Embryonic facial prominence (tissue), 1 donor: ENCODE measurements around the gene GSK3A.

ENCODE experiments used
- DNase-seq: peaks from one replicate; pipeline ENCODE4 v3.0.0-alpha.2; 2016; ENCODE audit errors: extremely low spot score

GSK3A gene

DNA sequence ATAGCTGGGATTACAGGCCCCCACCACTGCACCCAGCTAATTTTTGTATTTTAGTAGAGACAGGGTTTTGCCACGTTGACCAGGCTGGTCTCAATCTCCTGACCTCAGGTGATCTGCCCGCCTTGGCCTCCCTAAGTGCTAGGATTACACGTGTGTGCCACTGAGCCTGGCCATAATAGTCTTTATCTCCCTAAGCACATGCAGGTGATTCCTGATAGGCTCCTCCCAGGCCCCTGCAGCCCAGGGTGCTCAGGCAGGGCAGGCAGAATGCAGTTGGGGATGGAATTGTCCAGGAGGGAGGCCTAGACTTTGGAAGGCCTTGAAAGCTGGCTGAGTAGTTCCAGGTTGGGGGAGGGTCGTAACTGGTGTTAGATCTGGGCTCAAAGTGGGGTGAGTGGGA lies 13.8 kb downstream of the GSK3A start:
- DNase-seq = no peak

DNA sequence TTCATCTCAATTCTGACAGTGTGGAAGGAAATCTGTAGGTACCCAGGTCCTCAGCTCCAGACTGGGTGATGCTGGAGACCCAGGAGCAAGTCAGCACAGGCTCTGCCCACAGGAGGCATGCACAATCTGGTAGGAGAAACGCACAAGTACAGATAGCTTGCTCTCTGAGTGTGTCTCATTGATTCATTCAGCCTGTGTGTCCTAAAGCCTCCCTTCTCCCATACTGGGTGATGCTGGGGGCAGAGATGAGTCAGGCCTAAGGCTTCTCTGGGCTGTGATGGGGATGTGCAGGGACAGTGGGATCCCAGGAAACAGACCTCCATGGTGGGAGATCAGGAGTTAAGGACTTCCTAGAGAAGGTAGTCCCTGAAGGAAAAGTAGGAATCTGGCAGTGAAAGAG lies 15.5 kb downstream of the GSK3A start:
- DNase-seq = no peak

DNA sequence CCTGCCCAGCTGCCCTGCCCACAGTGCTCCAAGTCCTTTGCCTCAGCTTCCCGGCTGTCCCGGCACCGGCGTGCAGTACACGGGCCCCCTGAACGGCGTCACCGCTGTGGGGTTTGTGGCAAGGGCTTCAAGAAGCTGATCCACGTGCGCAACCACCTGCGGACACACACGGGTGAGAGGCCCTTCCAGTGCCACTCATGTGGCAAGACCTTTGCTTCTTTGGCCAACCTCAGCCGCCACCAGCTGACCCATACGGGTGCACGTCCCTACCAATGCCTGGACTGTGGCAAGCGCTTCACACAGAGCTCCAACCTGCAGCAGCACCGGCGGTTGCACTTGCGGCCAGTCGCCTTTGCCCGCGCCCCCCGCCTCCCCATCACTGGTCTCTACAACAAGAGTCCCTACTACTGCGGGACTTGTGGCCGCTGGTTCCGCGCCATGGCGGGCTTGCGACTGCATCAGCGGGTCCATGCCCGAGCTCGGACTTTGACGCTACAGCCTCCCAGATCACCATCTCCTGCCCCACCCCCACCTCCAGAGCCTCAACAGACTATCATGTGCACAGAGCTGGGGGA lies 16.6 kb downstream of the GSK3A start:
- no peak for DNase-seq

DNA sequence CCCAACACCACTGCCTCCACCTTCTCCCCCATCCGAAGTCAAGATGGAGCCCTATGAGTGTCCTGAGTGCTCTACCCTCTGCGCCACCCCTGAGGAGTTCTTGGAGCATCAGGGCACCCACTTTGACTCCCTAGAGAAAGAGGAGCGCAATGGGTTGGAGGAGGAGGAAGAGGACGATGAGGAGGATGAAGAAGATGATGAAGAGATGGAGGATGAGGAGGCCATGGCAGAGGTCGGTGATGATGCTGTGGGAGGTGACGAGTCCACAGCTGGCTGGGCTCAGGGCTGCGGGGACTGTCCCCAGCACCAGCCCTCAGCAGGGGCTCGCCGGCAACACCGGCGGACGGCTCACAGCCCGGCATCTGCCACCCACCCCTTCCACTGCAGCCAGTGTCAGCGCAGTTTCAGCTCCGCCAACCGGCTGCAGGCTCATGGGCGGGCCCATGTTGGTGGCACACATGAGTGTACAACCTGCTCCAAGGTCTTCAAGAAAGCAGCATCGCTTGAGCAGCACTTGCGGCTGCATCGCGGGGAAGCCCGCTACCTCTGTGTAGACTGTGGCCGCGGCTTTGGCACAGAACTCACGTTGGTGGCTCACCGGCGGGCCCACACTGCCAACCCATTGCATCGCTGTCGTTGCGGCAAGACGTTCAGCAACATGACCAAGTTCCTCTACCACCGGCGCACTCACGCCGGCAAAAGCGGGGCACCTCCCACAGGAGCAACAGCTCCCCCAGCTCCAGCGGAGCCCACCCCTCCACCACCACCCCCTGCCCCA lies 17.3 kb downstream of the GSK3A start:
- DNase-seq = no peak

DNA sequence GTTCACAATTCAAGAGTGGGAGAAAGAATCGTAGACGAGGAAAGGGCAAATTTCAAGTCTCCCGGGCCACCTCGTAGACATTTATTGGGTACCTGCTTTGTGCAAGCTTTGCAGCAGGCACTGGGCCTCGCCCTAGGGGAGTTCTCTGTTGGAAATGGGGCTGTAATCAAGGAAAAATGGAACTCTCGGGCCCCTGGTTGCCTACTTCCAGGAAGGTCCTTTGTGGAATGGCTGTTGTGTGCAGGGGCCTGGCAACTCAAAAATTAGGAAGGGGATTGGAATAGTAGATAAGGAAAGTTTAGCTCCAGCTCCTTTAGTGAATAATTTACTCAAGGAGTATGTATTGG lies 21.7 kb downstream of the GSK3A start:
- DNase-seq = no peak

DNA sequence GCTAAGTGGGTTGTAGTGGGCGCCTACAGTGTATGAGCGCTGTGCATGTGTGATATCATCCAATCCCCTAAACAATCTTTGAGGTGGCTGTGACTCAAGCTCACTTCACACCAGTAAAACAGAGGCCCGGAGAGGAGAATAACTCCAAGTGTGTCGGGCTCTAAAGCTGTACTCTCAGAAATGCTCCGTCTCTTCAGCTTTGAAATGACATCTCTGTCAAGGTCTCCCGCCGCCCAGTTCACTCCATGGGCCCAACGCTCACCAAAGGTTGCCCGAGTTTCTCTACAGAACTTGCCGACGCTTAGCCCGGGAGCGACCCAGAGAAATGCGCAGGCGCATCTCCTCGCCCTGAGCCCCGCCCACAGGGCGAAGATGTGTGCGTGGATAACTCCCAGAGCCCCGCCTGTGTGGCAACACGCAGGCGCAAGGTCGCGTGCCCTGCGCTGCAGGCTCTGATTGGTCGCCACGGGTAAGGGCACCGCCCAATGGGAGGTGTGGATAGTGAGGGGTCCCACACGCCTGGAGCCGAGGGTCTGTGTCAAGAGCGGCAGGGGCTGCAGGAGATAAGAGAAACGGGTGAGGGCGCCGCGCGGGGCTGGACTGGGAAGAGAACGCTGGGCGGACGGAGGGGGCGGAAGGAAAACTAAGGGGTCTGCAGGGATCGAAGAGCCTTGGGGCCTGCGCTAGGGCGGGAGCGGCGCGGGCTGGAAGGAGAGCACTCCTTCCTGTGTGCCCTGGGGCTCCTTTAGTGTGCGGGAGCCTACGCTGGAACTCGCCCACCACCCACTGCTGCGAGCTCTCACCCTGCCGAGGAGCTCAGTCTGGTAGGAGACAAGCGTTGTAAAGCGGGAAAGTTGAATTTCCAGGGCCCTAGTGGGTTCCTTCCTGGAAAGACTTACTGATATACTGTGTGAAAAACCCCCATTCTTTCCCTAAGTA lies 22.3 kb downstream of the GSK3A start, which contains the start of gene ZNF526:
Gene ZNF526 (plus strand): TSS at position 501 of the 939 bp plus-strand sequence. CDS start 4,092 bp downstream, outside the sequence.
- peak; percentile 95 for DNase-seq

DNA sequence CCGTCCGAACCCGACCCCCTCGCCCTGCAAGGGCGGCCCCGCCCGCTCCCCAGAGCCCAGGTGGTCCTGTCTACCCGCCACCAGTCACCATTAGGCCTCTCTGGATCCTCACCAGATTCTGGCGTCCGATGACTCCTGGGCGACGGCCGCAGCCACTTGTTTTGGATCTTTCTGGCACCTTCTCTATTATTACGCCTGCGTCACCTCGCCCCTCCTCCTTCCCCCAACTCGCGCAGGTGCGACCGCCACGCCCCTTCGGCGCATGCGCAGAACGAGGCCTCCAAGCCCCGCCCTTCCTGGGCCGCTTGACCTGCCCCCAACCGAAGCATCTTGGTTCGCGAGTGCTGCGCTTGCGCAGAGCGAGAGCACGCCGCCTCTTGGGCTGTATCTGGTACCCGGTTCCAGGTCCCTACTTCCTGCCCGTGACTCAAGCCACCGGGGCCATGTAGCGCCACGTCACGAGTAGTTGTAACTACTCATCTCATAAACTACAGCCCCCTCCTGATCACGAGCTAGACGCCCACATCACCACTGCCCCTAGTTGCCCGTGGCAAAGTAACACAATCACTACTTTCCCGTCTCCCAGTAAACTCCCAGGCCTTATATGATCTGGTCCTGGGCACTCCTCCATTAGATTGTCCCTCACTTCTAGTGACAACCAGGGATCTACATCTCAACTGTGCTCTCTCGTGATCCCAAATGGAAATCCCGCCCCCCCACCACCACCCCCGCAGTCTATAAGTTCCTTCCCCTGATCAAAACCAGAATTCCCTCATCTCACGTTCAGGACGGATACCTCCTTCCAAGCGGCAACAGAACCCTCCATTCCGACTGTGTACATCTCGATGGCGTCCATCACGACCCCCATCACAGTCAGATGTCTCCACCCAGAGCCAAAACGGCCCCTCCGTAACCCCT lies 24.6 kb downstream of the GSK3A start, which contains the start of gene DEDD2:
Gene DEDD2 (minus strand): TSS at position 158 of the 918 bp plus-strand sequence. CDS start 670 bp downstream, outside the sequence.
- peak; percentile 85 for DNase-seq

DNA sequence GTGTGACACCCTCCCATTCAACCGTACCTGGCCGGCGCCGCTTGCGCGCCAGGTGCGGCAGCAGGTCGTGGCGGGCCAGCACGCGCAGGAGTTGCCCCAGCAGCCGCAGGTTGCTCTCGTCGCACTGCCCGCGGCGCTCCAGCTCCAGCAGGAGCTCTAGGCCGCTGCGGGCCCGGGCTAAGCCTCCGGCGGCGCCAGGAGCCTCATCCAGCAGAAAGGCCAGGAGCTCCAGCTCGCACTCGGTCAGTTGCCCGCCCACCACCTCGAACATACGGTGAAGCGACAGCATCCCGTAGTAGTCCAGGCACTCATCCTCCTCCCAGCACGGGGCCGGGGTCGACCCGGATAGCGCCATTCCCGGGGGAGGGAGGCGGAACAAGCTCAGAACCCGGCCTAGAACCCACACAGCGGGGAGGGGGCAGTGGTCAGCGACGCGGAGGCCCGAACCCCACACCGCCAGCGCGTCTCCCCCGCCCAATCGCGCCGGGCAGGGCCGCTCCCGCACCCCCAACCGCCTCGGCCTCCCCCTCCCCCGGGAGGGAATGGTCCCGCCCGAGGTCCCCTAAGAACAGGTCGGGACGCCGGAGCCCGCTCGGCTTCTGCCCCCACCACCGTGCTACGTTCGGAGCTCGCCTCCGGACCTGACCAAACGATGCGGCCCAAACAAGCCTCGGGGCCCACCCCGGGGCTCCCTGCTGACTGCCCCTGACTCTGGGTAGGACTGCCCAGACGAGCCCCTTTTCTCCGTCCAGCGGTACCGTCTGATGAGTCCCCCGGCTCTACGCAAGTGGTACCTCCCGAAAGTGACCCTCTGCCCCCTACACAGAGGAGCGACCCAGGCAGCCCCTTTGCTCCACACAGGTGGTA lies 25.5 kb downstream of the GSK3A start:
- DNase-seq = no peak

DNA sequence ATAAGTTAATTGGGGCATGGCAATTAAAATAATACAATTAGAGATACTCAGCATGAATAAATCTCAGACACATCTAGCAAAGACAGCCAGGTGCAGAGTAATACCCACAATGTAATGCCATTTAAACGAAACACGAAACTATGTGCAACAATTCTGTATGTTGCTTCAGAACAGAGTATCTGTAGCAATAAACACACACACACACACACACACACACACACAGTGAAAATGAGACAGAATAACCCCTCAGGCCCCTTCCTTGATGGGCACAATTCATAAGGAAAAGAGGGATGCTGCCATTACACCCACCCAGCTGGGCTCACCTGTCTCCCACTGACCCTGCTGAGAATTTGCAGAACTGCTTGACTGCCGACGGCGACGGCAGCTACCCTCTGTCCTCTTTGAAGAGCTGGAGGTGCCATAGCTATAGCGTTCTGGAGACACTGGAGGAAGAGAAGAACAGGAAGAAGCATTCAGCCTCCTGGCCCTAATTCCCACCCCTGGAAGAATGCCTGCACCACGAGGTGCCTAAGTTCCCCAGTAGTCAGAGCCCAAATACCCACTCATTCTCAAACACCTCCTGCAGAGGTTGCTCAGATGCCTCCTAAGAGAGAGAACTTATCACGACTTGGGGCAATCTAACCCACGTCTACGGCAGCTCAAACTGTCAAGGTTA lies 27.5 kb downstream of the GSK3A start:
- DNase-seq = no peak

DNA sequence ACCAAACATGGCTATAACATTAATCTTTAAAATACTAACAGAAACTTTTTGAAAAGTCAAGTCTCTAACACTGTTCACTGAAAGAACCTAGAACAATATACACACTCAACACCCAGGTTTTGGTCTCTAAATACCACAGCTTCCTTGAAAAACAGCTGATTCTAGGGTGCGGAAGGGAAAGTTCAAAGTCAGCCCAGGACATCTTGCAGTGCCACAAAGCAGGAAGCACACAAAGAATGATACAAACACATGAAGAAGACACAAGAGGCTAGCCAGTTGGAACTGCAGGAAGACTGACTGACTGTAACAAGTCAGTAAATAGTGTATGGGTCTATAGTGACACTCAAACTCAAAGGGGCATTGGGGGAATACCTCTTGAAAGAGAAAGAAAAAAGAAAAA lies 29.5 kb downstream of the GSK3A start:
- DNase-seq = no peak

DNA sequence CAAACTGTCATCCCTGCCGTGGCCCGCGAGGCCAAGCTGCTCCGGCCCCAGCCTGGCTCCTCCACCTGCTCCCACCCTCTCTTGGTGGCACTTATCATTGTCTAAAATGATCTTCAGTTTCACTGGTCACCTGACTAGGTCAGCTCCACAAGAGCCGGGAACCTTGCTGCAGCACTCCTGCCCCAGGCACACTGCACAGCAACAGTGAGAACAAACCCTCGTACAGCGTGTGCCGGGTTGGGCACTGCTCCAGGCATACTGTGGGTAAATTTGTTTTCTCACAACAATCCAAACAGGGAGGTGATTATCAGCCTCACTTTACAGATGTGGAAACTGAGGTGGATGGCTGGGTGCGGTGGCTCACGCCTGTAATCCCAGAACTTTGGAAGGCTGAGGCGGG lies 33.8 kb downstream of the GSK3A start:
- DNase-seq = no peak

DNA sequence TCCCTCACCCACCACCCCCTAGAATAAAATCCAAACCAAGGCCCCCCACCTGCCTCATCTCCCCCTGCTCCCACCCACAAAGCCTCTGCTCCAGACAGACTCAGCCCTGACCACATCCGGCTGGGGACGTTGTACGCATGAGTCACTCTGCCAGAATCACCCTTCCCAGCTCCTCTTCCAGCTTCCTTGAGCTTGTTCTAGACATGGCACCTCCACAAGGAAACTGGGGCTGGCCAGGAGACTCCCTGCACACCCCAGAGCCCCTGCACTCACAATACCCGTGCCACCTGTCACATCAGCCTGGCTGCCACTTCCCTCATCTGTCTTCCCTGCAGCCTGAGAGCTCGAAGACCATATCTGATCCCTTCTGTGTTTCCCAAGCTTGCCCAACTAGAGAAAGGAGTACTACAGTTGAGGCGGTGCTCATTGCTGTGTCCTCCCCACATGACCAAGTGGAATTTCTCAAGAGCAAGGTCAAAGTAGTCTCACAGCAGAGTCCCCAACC lies 34.6 kb downstream of the GSK3A start:
- no peak for DNase-seq

DNA sequence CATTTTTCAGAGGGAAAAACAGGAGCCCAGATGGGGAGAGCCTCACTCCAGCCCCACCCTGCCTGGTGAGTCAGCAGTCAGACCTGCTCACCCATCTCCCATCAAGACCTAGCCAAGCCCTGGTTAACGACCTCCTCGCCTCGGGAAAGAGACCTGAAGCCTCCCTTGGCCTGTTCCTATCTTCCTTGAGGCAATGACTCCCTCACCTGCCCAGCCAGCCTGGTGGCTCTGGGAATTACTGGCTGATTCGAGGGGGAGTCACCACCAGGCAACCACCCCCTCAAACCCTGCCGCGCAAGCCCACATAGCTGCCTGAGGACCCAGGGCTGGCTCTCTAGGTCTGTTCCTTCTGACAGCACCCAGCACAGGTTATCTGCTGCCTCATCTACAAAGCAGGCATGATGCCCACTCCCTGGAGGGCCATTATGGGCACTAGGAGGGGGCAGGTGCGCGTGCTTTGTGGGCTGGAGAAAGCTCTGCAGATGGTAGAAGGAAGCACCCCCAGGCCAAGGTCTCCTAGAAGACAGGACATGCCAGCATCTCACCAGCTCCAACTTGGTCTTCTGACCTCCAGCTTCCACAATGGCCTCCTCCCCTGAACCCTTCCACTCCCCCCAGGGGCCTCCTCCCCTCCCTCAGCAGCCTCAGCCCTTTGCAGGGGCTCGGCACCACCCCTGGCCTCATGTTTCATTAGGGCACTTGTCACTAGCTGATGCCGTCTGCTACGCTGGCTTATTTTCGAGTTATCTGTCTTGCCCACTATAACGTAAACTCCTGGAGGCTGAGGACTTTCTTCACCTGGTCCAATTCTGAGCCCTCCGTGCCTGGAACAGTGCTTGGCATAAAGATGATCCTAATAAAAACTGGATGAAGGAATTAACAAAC lies 35.3 kb downstream of the GSK3A start:
- no peak for DNase-seq

DNA sequence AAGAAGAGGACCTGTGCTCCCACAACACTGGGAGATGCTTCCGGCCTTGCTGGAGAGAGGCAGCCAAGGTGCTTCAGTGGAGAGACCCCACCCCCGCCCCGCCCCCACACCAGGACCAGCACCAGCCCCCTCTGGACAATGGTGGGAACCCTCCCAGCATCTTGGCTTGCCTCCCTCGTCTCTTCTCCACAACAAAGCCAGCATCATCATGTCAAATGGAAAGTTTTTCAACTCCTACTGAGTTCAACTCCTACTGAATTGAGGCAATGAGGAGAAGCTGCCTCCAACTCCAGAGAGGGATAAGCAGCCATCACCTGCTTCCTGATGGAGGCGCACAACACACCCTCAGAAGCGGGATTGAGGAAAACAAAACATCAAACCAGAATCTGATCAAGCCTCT lies 37.7 kb downstream of the GSK3A start:
- no peak for DNase-seq

DNA sequence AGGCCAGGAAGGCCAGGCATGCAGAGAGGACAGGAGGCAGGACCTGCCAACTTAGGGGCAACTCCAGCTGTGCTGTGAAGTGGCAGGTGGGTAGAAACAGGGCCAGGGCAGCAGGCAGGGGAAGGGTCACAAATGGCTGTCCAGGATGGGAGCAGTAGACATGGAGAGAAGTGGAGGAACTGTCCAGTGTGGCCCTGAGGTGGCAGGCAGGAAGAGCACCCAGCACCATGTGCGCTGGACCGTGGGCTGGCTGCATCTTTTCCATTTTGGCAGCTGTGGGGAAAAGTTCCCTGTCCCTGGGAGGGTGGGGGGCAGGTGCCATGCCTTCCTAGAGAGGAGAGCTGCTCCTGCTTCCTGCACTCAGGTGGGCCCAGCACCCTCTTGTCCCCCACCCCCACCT lies 38.7 kb downstream of the GSK3A start:
- no peak for DNase-seq

DNA sequence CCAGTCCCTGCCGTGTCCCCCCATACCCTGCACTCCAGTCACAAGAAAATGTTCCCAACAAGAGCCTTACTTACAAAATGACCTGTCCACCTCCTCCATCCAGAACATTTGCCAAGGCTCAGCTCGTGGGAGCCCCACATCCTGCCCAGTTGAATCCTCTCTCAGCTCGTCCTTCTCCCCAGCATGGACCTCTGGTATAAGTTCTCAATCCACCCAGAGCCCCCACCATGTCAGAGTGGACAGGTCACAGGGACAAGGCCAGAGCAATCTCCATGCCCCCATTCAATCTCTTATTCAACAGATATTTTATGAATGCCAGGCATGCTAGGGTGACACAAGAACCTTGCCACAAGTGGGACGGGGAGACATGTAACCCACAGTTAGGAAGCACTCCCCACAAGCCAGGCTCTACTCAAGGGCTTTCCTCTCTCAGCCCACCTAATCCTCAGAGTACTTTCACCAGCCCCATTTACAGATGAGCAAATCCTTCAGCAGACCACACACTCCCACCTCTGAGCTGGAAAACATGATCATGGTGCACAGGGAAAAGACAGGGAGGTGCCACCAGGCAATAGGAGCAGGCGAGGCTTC lies 40.0 kb downstream of the GSK3A start:
- no peak for DNase-seq

DNA sequence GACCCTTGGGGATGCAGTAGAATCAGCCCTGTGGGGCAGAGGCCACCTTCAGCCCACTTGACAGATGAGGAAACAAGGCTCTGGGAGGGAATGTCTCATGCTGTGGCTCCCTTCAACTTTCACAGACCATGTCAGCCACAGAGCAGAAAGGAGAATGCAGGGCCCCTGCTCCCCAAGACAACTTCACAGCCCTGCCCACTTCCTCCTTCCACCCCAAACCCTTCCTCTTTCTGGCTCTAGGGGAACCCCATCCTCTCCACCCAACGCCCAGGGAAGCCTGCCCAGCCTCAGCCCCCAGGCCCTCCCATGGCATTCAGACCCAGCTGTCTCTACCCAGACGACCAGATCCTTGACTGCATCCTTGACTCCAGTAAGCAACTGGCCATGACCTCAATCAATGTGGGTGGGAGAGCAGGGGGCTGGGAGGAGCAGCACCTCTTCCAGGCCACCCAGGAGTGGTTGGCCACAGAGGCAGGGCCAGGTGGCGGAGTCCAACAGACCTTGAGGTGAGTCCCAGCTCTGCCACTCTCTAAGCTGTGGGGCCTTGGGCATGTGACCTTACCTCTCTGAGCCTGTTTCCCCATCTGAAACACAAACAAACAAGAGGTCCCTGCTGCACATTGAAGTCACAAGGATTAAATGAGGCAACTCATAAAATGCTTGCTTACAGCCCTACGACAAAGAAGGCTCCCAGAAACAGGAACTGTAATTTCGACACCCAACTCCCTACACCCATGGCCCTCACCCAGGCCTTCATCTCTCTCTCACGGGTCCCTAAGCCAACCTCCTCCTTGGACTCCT lies 40.7 kb downstream of the GSK3A start:
- DNase-seq = no peak
